ENCODE results near the gene ATP6V1G1.
A peak's percentile ranks its signal among the peaks of the same experiment; 100 is the strongest.

GRCh38 chr9:114587345-114588202, at the start of gene ATP6V1G1:
- TF ChIP-seq, protein P1, sequence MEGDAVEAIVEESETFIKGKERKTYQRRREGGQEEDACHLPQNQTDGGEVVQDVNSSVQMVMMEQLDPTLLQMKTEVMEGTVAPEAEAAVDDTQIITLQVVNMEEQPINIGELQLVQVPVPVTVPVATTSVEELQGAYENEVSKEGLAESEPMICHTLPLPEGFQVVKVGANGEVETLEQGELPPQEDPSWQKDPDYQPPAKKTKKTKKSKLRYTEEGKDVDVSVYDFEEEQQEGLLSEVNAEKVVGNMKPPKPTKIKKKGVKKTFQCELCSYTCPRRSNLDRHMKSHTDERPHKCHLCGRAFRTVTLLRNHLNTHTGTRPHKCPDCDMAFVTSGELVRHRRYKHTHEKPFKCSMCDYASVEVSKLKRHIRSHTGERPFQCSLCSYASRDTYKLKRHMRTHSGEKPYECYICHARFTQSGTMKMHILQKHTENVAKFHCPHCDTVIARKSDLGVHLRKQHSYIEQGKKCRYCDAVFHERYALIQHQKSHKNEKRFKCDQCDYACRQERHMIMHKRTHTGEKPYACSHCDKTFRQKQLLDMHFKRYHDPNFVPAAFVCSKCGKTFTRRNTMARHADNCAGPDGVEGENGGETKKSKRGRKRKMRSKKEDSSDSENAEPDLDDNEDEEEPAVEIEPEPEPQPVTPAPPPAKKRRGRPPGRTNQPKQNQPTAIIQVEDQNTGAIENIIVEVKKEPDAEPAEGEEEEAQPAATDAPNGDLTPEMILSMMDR (optimal IDR thresholded peaks at IDR 0.05 in 1 of 3, IDR thresholded peaks at IDR 0.05 in 1 of 3, conservative IDR thresholded peaks at IDR 0.05 in 1 of 3; ENCODE audit: extremely low read depth in 1 of 3, insufficient read depth in 2 of 3, low read length in 3 of 3), result peak in 2 of 3 experiments; percentile 22 to 43
- TF ChIP-seq EZH2 (IDR thresholded peaks at IDR 0.05; ENCODE audit: low read length), result no peak
